SK-N-SH (cell line): Measurements from ENCODE around the gene PRR11. TPM values are rescaled to one million over a fixed set of nuclear protein-coding genes. Genes with fewer than 3 reads are reported as not detected.

Source experiments
- CTCF ChIA-PET: fragments of 300-600, 350-600 bp; formaldehyde crosslinking; extraction: SDS; loops from one replicate; lab custom pipeline; 2021; lab: Yijun Ruan, JAX
- POLR2A ChIA-PET: fragments of 350-600 bp; sonication (Branson Sonifier 250); formaldehyde crosslinking; extraction: SDS; loops from one replicate; lab custom pipeline; 2020; ENCODE audit warnings: antibody characterized with exemption, inconsistent platforms; lab: Yijun Ruan, JAX
- DNase-seq: peaks from one replicate; pipeline ENCODE4 v3.0.0; 2012
- H2AFZ ChIP-seq: fragments of 200-600 bp; sonication (generic); 2 replicates; pipeline ENCODE4 v1.8.1; 2016; ENCODE audit warnings: antibody characterized with exemption, mild to moderate bottlenecking, low read depth
- H3F3A ChIP-seq: fragments of 200-600 bp; sonication (generic); replicated peaks from 2 replicates; pipeline ENCODE3; 2016; ENCODE audit warnings: antibody characterized with exemption, mild to moderate bottlenecking; ENCODE audit not compliant: insufficient read depth
- H3K27ac ChIP-seq, 2 experiments: fragments of 200-500 bp in 1 of 2; fragments of 200-600 bp in 1 of 2; sonication (Bioruptor generic) in 1 of 2; sonication (generic), shearing (Covaris generic) in 1 of 2; 2 replicates each; pipeline versions ENCODE4 v1.5.1 to v1.6.1; 2014 to 2016; ENCODE audit warnings: low read depth in 2 of 2, inconsistent platforms in 1 of 2, low read length in 1 of 2, mild to moderate bottlenecking in 1 of 2, mixed read lengths in 1 of 2
- H3K27me3 ChIP-seq: fragments of 200-600 bp; sonication (generic), shearing (Covaris generic); 2 replicates; pipeline ENCODE4 v1.6.1; 2016; ENCODE audit warnings: mixed run types; ENCODE audit not compliant: insufficient read depth
- H3K36me3 ChIP-seq, 2 experiments: fragments of 200-500 bp in 1 of 2; fragments of 200-600 bp in 1 of 2; sonication (Bioruptor generic) in 1 of 2; sonication (generic) in 1 of 2; replicated peaks in 1 of 2; 2 replicates each; pipeline versions ENCODE3 to v1.5.1; 2014 to 2016; ENCODE audit warnings: low read length in 1 of 2, mild to moderate bottlenecking in 1 of 2; ENCODE audit not compliant: insufficient read depth in 2 of 2, control insufficient read depth in 1 of 2
- H3K4me1 ChIP-seq, 2 experiments: fragments of 200-500 bp in 1 of 2; fragments of 200-600 bp in 1 of 2; sonication (Bioruptor generic) in 1 of 2; sonication (generic), shearing (Covaris generic) in 1 of 2; 2 replicates each; pipeline versions ENCODE4 v1.5.1 to v1.6.1; 2014 to 2016; ENCODE audit warnings: low read depth in 1 of 2, low read length in 1 of 2, mixed run types in 1 of 2; ENCODE audit not compliant: insufficient read depth in 2 of 2, control insufficient read depth in 1 of 2
- H3K4me2 ChIP-seq: fragments of 200-600 bp; sonication (generic), shearing (Covaris generic); 2 replicates; pipeline ENCODE4 v1.6.1; 2017; ENCODE audit warnings: mixed run types
- H3K4me3 ChIP-seq, 2 experiments: fragments of 200-500 bp in 1 of 2; fragments of 200-600 bp in 1 of 2; sonication (Bioruptor generic) in 1 of 2; sonication (generic), shearing (Covaris generic) in 1 of 2; 2 replicates each; pipeline versions ENCODE4 v1.5.1 to v1.8.1; 2014 to 2016; ENCODE audit warnings: low read depth in 2 of 2, inconsistent platforms in 1 of 2, low read length in 1 of 2, mild to moderate bottlenecking in 1 of 2, mixed read lengths in 1 of 2, moderate library complexity in 1 of 2
- H3K79me2 ChIP-seq: fragments of 200-600 bp; sonication (generic); 2 replicates; pipeline ENCODE4 v1.8.1; 2017; ENCODE audit warnings: mild to moderate bottlenecking; ENCODE audit not compliant: insufficient read depth
- H3K9ac ChIP-seq: fragments of 200-600 bp; sonication (generic); 2 replicates; pipeline ENCODE4 v1.6.1; 2017; ENCODE audit warnings: mixed run types
- H3K9me2 ChIP-seq: fragments of 200-600 bp; sonication (generic); 2 replicates; pipeline ENCODE4 v1.6.1; 2017; ENCODE audit warnings: mixed run types
- H3K9me3 ChIP-seq: fragments of 200-600 bp; sonication (generic); 2 replicates; pipeline ENCODE4 v1.6.1; 2017; ENCODE audit warnings: mixed run types, mild to moderate bottlenecking, moderate library complexity
- H4K20me1 ChIP-seq: fragments of 200-600 bp; sonication (generic); 2 replicates; pipeline ENCODE4 v1.6.1; 2017; ENCODE audit warnings: mild to moderate bottlenecking, mixed run types; ENCODE audit not compliant: insufficient read depth
- FOXJ3 ChIP-seq: sonication (generic); formaldehyde crosslinking; IDR thresholded peaks from 2 replicates; pipeline ENCODE4 v1.5.1; 2020; ENCODE audit warnings: mild to moderate bottlenecking, missing genetic modification reagents
- FOXM1 ChIP-seq: IDR thresholded peaks from 2 replicates; pipeline ENCODE4 v1.4.0; 2012; ENCODE audit warnings: low read depth, mild to moderate bottlenecking
- GABPA ChIP-seq: IDR thresholded peaks from 2 replicates; pipeline ENCODE4 v1.4.0; 2012; ENCODE audit warnings: low read depth, mild to moderate bottlenecking
- JUND ChIP-seq: IDR thresholded peaks from 2 replicates; pipeline ENCODE4 v1.4.0; 2012
- NRF1 ChIP-seq: IDR thresholded peaks from 2 replicates; pipeline ENCODE4 v1.6.1; 2012; ENCODE audit warnings: low read depth, mild to moderate bottlenecking, low read length
- RAD21 ChIP-seq: IDR thresholded peaks from 2 replicates; pipeline ENCODE4 v1.6.1; 2012; ENCODE audit warnings: mild to moderate bottlenecking, low read length
- RCOR1 ChIP-seq: fragments of 150-350 bp; IDR thresholded peaks from 2 replicates; pipeline ENCODE4 v1.6.1; 2017; ENCODE audit warnings: antibody characterized with exemption, low read length
- REST ChIP-seq: IDR thresholded peaks from 2 replicates; pipeline ENCODE4 v1.6.1; 2012; ENCODE audit warnings: mild to moderate bottlenecking, low read depth, low read length, moderate library complexity
- SIN3A ChIP-seq: IDR thresholded peaks from 2 replicates; pipeline ENCODE4 v1.6.1; 2012; ENCODE audit warnings: low read depth, mild to moderate bottlenecking, low read length, moderate library complexity, borderline replicate concordance
- USF1 ChIP-seq: IDR thresholded peaks from 2 replicates; pipeline ENCODE4 v1.4.0; 2012; ENCODE audit warnings: low read depth, borderline replicate concordance
- WGBS: methylation state at CpG from one replicate; pipeline ENCODE4 v1.1.6; 2017; ENCODE audit warnings: low lambda C conversion rate; 5-methylcytosine and 5-hydroxymethylcytosine counted together
- polyA plus RNA-seq, 3 experiments: library from polyadenylated mRNA; depleted of rRNA; stranded (reverse); fragments of >200 nt; gene quantifications; 2 replicates each; pipeline ENCODE4 v1.2.3, GENCODE V29; 2012

Gene PRR11
- polyA plus RNA-seq, 1 of the 3 experiments (the other 2 are of a cell fraction) = 25.8 TPM

- no peak for TF ChIP-seq USF1
Measured at GRCh38 chr17:59202320-59202719, 46.8 kb downstream of the PRR11 start (continued).

GRCh38 chr17:59219370-59219769, 63.8 kb downstream of the PRR11 start:
- CTCF ChIA-PET = interaction anchor here (0.6 to 1.6 kb wide), 4 partner anchors 53 to 295 kb away, joined by 3 to 7 read pairs (median 3); no protein-coding TSS in a partner anchor

More at GRCh38 chr17:59219370-59219769, 63.8 kb downstream of the PRR11 start:
- H3K4me2 ChIP-seq = 0 out of 2 replicates have a peak overlapping the region, but pooled peaks have one; percentile 98
- WGBS = 95% methylated on average over 16 of the region's 16 CpGs
- H3K27ac ChIP-seq = no peak overlapping the region
- no peaks in the 10 kb centered on the region for H3K9me2 ChIP-seq
- H4K20me1 ChIP-seq = no peaks in the 10 kb centered on the region
- DNase-seq = no peak
- peak overlapping the region; percentile 100; the same call in 1 of the 2 replicates for H2AFZ ChIP-seq
- no peak overlapping the region for H3K9ac ChIP-seq
- H3K4me3 ChIP-seq = no peak overlapping the region
- H3K4me1 ChIP-seq = no peaks in the 10 kb centered on the region; a peak in 1 of 4 replicates
- no peaks in the 10 kb centered on the region for H3K9me3 ChIP-seq
- no peaks in the 10 kb centered on the region for H3K79me2 ChIP-seq
- POLR2A ChIA-PET = interaction anchor here (1.3 kb wide), 1 partner anchor 9 kb away, joined by 15 read pairs; the partner anchor contains the start of gene SMG8
- peaks cover 23% of the 10 kb centered on the region for H3F3A ChIP-seq
- no peaks in the 10 kb centered on the region for H3K27me3 ChIP-seq
- TF ChIP-seq RAD21 (no peak), NRF1 (no peak), REST (no peak), FOXJ3 (no peak), FOXM1 (no peak), RCOR1 (no peak), GABPA (no peak), JUND (no peak), SIN3A (no peak)
- H3K36me3 ChIP-seq = peaks cover 6 to 8% of the 10 kb centered on the region in 2 experiments
